Bronchial epithelial cell (primary cell): ENCODE data around the gene PDLIM1. TPM values are rescaled to one million over a fixed set of nuclear protein-coding genes. Genes with fewer than 3 reads are reported as not detected.

Source experiments
- DNase-seq: peaks from one replicate; pipeline ENCODE4 v3.0.0-alpha.2; 2010; ENCODE audit warnings: low read depth
- FAIRE-seq: peaks from 2 replicates; lab custom pipeline; 2011; peaks lifted over from hg19 to GRCh38; lab: Jason Lieb, UNC
- H3K27me3 ChIP-seq: 2 replicates; pipeline ENCODE4 v1.5.1; 2011; ENCODE audit warnings: low read length; ENCODE audit not compliant: control insufficient read depth, insufficient read depth
- H3K36me3 ChIP-seq: 2 replicates; pipeline ENCODE4 v1.5.1; 2011; ENCODE audit warnings: low read length; ENCODE audit not compliant: control insufficient read depth, insufficient read depth
- H3K4me3 ChIP-seq: 2 replicates; pipeline ENCODE4 v1.5.1; 2011; ENCODE audit warnings: mild to moderate bottlenecking, low read depth, low read length, control low read depth
- total RNA-seq: library from RNA; depleted of rRNA; stranded (reverse); fragments of >200 nt; gene quantifications from 2 replicates; pipeline ENCODE4 v1.2.1, GENCODE V29; 2014
- TF ChIP-seq, protein P1 (sequence below): IDR thresholded peaks from 2 replicates; pipeline ENCODE4 v1.5.1; 2011; ENCODE audit warnings: mild to moderate bottlenecking, moderate library complexity, low read length, control low read depth, inconsistent platforms; ENCODE audit not compliant: insufficient read depth, severe bottlenecking

PDLIM1 gene
- total RNA-seq, 1 donor from 2014 or later, result 19.2 TPM

DNA sequence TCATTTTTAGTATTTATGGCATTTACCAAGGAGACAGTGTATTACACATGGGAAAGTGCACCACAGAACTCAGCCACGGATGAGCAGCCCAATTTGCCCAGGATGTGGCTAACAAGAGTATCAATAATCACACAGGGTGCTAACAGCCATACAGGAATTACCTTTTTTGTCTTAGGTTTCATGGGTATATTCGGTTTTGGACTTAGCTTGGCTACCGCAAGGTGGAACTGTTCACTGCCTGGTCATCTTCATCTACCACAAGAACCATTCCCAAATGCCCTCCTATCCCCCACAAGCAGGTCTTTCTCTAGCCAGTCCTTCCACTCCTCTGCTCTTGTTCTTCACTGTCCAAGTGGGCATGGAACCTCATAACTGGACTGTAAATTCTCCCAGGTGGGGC lies 6.0 kb downstream of the PDLIM1 start:
- Histone ChIP-seq H3K36me3 (peaks cover 3% of the 10 kb centered on the region), H3K4me3 (no peak overlapping the region), H3K27me3 (no peaks in the 10 kb centered on the region)
- TF ChIP-seq, protein P1, sequence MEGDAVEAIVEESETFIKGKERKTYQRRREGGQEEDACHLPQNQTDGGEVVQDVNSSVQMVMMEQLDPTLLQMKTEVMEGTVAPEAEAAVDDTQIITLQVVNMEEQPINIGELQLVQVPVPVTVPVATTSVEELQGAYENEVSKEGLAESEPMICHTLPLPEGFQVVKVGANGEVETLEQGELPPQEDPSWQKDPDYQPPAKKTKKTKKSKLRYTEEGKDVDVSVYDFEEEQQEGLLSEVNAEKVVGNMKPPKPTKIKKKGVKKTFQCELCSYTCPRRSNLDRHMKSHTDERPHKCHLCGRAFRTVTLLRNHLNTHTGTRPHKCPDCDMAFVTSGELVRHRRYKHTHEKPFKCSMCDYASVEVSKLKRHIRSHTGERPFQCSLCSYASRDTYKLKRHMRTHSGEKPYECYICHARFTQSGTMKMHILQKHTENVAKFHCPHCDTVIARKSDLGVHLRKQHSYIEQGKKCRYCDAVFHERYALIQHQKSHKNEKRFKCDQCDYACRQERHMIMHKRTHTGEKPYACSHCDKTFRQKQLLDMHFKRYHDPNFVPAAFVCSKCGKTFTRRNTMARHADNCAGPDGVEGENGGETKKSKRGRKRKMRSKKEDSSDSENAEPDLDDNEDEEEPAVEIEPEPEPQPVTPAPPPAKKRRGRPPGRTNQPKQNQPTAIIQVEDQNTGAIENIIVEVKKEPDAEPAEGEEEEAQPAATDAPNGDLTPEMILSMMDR, result no peak
- DNase-seq (no peak), FAIRE-seq (no peak)

DNA sequence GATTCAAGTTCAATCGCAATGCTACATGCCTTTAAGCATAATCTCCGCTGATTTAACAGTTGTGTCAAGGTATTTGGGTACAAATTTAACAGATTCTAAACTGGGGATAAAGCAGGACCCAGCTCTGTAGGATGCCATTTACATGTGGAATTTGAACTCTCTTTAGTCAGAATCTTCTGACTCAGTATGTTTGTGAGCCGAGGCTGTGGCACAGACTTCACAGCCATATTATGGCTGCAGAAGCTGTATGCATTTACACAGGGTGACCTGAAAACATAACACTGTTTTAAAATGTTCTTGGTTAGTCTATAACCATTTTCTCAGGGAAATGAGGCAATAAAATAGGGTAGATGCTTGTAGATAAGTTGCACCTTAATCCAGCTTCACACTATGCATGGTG lies 8.7 kb downstream of the PDLIM1 start:
- H3K36me3 ChIP-seq, result peaks cover 1% of the 10 kb centered on the region
- no peak overlapping the region for H3K4me3 ChIP-seq
- DNase-seq (no peak), FAIRE-seq (no peak)
- TF ChIP-seq, protein P1, result no peak
- no peaks in the 10 kb centered on the region for H3K27me3 ChIP-seq

DNA sequence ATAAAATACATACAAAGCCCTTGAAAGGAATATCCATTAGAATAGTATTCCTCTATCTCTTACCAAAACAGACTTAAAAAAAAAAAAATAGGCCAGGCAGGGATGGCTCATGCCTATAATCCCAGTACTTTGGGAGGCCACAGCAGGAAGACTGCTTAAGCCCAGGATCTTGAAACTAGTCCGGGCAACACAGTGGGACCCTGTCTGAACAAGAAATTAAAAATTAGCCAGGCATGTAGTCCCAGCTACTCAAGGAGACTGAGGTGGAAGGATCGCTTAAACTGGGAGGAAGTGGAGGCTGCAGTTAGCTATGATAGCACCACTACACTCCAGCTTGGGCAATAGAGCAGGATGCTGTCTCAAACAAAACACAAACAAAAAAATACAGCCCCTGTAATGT lies 9.6 kb downstream of the PDLIM1 start:
- Histone ChIP-seq H3K27me3 (no peaks in the 10 kb centered on the region), H3K36me3 (no peaks in the 10 kb centered on the region), H3K4me3 (no peak overlapping the region)
- FAIRE-seq (no peak), DNase-seq (peak; percentile 71)
- TF ChIP-seq, protein P1, result no peak

DNA sequence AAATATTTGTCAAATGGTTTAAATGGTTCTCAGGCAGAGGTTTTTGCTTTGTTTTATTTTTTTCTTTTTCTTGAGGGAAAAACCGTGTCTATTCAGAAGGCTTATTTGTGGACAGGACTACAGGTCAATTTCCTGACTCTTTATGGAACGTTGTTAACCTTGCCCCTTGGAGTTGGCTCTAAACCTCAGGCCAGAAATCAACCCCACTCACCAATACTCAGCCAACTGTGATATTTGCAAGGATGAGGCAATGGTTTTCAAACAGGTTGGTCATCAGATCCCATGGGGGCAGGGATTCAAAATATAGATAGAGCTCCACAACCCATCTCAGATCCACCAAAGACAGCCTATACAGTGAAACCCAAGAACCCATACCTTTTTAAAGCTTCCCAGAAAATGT lies 10.2 kb downstream of the PDLIM1 start:
- FAIRE-seq, result no peak
- Histone ChIP-seq H3K4me3 (no peak overlapping the region), H3K36me3 (no peaks in the 10 kb centered on the region), H3K27me3 (no peaks in the 10 kb centered on the region)
- no peak for DNase-seq
- TF ChIP-seq, protein P1, result no peak

DNA sequence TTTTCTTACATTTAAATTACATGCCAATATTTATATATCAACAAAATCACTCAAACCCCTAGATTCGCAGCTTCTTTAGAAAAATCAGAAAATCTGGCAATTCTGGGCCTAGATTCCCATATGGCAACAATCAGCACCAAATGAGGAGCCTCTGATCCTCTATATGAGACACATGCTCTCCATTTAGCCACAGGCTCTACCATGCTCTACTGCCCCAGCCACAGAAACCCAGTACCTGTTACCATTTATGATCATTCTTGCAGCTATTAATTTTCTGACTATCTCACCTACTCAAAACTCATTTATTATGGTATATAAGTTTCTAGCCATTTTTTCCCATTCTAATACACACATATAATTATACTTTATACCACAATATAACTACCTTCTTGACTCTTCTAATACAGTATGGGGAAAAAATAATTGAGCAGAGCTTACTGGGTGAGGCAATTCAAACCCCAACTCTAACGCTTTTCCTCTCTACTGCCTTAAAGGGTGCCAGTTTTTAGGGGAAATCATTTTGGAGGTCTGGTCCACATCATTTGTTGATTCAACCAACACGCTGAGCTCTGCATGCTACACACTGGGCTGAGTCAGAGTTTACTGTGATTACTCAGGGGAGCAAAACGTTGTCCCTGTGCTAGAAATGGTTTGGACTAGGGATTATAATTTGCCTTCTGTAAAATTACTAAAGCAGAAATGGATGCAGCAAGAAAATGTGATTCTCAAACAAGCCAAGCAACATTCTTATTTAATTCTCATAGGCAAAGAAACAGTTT lies 11.6 kb downstream of the PDLIM1 start:
- no peak for FAIRE-seq
- Histone ChIP-seq H3K36me3 (no peaks in the 10 kb centered on the region), H3K4me3 (no peak overlapping the region), H3K27me3 (no peaks in the 10 kb centered on the region)
- DNase-seq, result peak; percentile 87
- TF ChIP-seq, protein P1, result no peak
